Liver (tissue), 9 donors: ENCODE results near the gene ACE2. TPM values are rescaled to one million over a fixed set of nuclear protein-coding genes. Genes with fewer than 3 reads are reported as not detected.

Experiments
- DNase-seq: peaks from one replicate; pipeline ENCODE4 v3.0.0-alpha.2; 2017; ENCODE audit warnings: low spot score
- H3K27ac ChIP-seq, 2 donors: one replicate each; pipeline ENCODE4 v1.7.0; 2013; ENCODE audit warnings: inconsistent platforms in 2 of 2, low read length in 2 of 2, control low read depth in 1 of 2, low read depth in 1 of 2, mild to moderate bottlenecking in 1 of 2
- H3K27me3 ChIP-seq, 4 donors: one replicate each; pipeline versions ENCODE4 v1.6.1 to v1.7.0; 2013; ENCODE audit warnings: low read length in 3 of 4, inconsistent platforms in 1 of 4, mild to moderate bottlenecking in 1 of 4, moderate library complexity in 1 of 4; ENCODE audit not compliant: control insufficient read depth in 4 of 4, insufficient read depth in 4 of 4
- H3K36me3 ChIP-seq, 4 donors: one replicate each; pipeline versions ENCODE4 v1.6.1 to v1.7.0; 2013; ENCODE audit warnings: low read length in 3 of 4, mild to moderate bottlenecking in 3 of 4, low read depth in 1 of 4, moderate library complexity in 1 of 4; ENCODE audit not compliant: control insufficient read depth in 4 of 4, insufficient read depth in 3 of 4
- H3K4me1 ChIP-seq, 4 donors: one replicate each; pipeline versions ENCODE4 v1.6.1 to v1.7.0; 2013; ENCODE audit warnings: low read length in 3 of 4, mild to moderate bottlenecking in 3 of 4, moderate library complexity in 1 of 4; ENCODE audit not compliant: control insufficient read depth in 4 of 4, insufficient read depth in 4 of 4
- H3K4me3 ChIP-seq, 3 donors: one replicate each; pipeline versions ENCODE4 v1.6.1 to v1.7.0; 2013; ENCODE audit warnings: low read length in 3 of 3, control low read depth in 1 of 3, low read depth in 1 of 3, mild to moderate bottlenecking in 1 of 3
- H3K9ac ChIP-seq, 2 donors: one replicate each; pipeline ENCODE4 v1.7.0; 2013; ENCODE audit warnings: low read length in 2 of 2, mild to moderate bottlenecking in 2 of 2, moderate library complexity in 2 of 2, control low read depth in 1 of 2, low read depth in 1 of 2
- H3K9me3 ChIP-seq, 4 donors: one replicate each; pipeline versions ENCODE4 v1.6.1 to v1.7.0; 2013; ENCODE audit warnings: low read length in 3 of 4; ENCODE audit not compliant: control insufficient read depth in 4 of 4
- ATF3 ChIP-seq: IDR thresholded peaks from 2 replicates; pipeline ENCODE4 v1.6.1; 2016; ENCODE audit warnings: antibody characterized with exemption
- EGR1 ChIP-seq, 2 donors: IDR thresholded peaks; 2 replicates each; pipeline ENCODE4 v1.6.1; 2016 to 2018; ENCODE audit warnings: antibody characterized with exemption in 2 of 2, low read depth in 2 of 2
- FOXA1 ChIP-seq: IDR thresholded peaks from 2 replicates; pipeline ENCODE4 v1.6.1; 2016; ENCODE audit warnings: antibody characterized with exemption
- FOXA2 ChIP-seq: IDR thresholded peaks from 2 replicates; pipeline ENCODE4 v1.6.1; 2016; ENCODE audit warnings: antibody characterized with exemption
- GABPA ChIP-seq, 2 donors: IDR thresholded peaks in 1 of 2; conservative IDR thresholded peaks in 1 of 2; 2 replicates each; pipeline ENCODE4 v1.6.1; 2016; ENCODE audit warnings: antibody characterized with exemption in 2 of 2, mild to moderate bottlenecking in 1 of 2, moderate library complexity in 1 of 2
- HNF4A ChIP-seq, 2 donors: conservative IDR thresholded peaks; 2 replicates each; pipeline ENCODE4 v1.6.1; 2016; ENCODE audit warnings: antibody characterized with exemption in 2 of 2, mild to moderate bottlenecking in 2 of 2
- JUND ChIP-seq, 2 donors: IDR thresholded peaks; 2 replicates each; pipeline ENCODE4 v1.6.1; 2016; ENCODE audit warnings: antibody characterized with exemption in 2 of 2
- MAX ChIP-seq: IDR thresholded peaks from 2 replicates; pipeline ENCODE4 v1.6.1; 2016; ENCODE audit warnings: antibody characterized with exemption
- NR2F2 ChIP-seq: IDR thresholded peaks from 2 replicates; pipeline ENCODE4 v1.6.1; 2016; ENCODE audit warnings: antibody characterized with exemption
- RAD21 ChIP-seq, 2 donors: IDR thresholded peaks; 2 replicates each; pipeline ENCODE4 v1.6.1; 2016; ENCODE audit warnings: antibody characterized with exemption in 2 of 2, mild to moderate bottlenecking in 2 of 2
- REST ChIP-seq: IDR thresholded peaks from 2 replicates; pipeline ENCODE4 v1.6.1; 2016; ENCODE audit warnings: antibody characterized with exemption, mild to moderate bottlenecking
- SP1 ChIP-seq: IDR thresholded peaks from 2 replicates; pipeline ENCODE4 v1.6.1; 2018; ENCODE audit warnings: antibody characterized with exemption, mild to moderate bottlenecking
- TAF1 ChIP-seq: conservative IDR thresholded peaks from 2 replicates; pipeline ENCODE4 v1.6.1; 2016; ENCODE audit warnings: antibody characterized with exemption, mild to moderate bottlenecking
- WGBS: extraction: QIAGEN DNeasy Blood & Tissue Kit; methylation state at CpG from one replicate; pipeline ENCODE4 v1.1.7; 2013; 5-methylcytosine and 5-hydroxymethylcytosine counted together
- polyA plus RNA-seq, 2 donors: library from polyadenylated mRNA; stranded (reverse) in 1 of 2; unstranded in 1 of 2; fragments of 200-250 nt in 1 of 2; fragments of >200 nt in 1 of 2; fragmentation: Nextera tagmentation in 1 of 2; extraction: Ambion mirVana in 1 of 2; gene quantifications; one replicate each; pipeline versions ENCODE4 v1.2.1 to v1.2.3, GENCODE V29; 2013 to 2015
- total RNA-seq, 2 donors: library from RNA; depleted of rRNA; stranded (reverse); fragments of >200 nt; gene quantifications; one replicate each; pipeline ENCODE4 v1.2.3, GENCODE V29; 2014
- TF ChIP-seq, protein P1 (sequence below): fragments of 150-350 bp; IDR thresholded peaks from 2 replicates; pipeline ENCODE4 v1.5.1; 2017; ENCODE audit warnings: improper control_type of control experiment, low read depth, low read length; ENCODE audit not compliant: missing input control
- TF ChIP-seq, protein P2 (sequence below): IDR thresholded peaks from 2 replicates; pipeline ENCODE4 v1.6.1; 2016; ENCODE audit warnings: antibody characterized with exemption
- donor health status: healthy.
- donor health status: healthy.
- donor health status: healthy.
- donor health status: healthy.
- donor health status: healthy.

The ACE2 gene
- total and polyA plus RNA-seq, 4 donors: 0.33 to 4.1 (median 0.56) TPM

DNA sequence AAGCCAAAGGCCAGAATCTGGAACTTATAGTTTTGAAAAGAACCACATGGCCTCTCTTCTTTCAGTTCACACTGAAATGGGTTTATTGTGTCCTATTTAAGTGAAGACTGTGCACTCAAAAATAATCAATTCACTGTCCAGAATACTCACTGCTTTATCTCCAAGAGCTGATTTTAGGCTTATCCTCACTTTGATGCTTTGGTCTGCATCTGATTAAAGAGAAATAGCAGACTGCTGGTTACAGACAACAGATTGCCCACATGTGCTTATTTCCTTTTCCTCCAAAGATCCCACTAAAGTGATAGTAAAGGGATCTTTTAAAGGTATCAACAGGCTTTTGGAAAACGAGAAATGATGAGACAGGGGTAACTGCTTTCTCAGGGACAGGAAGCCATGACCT lies 30.6 kb downstream of the ACE2 start (continued):
- TF ChIP-seq REST: no peak

DNA sequence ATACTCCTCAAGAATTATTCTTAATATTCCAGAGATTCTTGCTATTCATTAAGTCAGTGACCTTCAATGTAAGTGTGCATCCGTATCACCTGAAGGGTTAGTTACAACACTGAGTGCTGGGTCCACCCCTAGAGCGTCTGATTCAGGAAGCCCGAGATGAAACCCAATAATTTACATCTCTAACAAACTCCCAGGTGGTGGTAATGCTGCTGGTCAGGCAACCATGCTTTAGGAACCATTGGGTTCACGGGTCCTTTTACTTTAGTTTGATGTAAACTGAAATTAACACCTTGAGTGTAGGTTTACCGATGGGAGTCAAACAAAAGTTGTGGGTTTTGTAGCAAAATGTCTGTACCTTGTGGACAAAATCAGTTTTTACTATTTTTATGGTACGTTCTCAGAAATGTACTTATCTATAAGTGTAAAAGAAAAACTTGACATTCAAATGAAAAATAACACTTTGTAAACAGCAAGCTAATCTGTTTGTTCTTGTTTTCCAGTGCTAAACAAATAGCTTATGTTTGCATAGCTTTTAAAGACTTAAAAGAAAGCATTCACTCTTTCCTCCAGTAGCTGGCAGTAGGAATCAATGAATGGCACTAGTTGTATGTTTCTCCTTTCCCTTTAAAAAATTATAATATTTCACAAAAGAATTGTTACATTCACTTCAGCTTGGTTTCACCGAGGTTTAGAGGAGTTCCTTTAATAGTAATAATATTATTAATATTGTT lies 32.7 kb downstream of the ACE2 start:
- Histone ChIP-seq H3K27me3 (peaks cover 0 to 2% (median 0%) of the 10 kb centered on the region in 4 donors), H3K4me3 (no peak overlapping the region), H3K27ac (no peak overlapping the region), H3K9me3 (no peaks in the 10 kb centered on the region), H3K36me3 (no peaks in the 10 kb centered on the region), H3K9ac (no peak overlapping the region), H3K4me1 (no peaks in the 10 kb centered on the region)
- TF ChIP-seq, protein P1, sequence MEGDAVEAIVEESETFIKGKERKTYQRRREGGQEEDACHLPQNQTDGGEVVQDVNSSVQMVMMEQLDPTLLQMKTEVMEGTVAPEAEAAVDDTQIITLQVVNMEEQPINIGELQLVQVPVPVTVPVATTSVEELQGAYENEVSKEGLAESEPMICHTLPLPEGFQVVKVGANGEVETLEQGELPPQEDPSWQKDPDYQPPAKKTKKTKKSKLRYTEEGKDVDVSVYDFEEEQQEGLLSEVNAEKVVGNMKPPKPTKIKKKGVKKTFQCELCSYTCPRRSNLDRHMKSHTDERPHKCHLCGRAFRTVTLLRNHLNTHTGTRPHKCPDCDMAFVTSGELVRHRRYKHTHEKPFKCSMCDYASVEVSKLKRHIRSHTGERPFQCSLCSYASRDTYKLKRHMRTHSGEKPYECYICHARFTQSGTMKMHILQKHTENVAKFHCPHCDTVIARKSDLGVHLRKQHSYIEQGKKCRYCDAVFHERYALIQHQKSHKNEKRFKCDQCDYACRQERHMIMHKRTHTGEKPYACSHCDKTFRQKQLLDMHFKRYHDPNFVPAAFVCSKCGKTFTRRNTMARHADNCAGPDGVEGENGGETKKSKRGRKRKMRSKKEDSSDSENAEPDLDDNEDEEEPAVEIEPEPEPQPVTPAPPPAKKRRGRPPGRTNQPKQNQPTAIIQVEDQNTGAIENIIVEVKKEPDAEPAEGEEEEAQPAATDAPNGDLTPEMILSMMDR: peak; percentile 3
- no peak for TF ChIP-seq HNF4A (conservative IDR thresholded peaks at IDR 0.05)
- TF ChIP-seq RAD21 (IDR thresholded peaks at IDR 0.05): peak; percentile 59 to 62
- no peak for TF ChIP-seq NR2F2
- WGBS: 48% methylated on average over 7 of the region's 7 CpGs
- DNase-seq: no peak

GRCh38 chrX:15567267-15567666 lies 33.5 kb downstream of the ACE2 start:
- no peaks in the 10 kb centered on the region for H3K4me1 ChIP-seq
- WGBS: 85% methylated on average over 1 of the region's 1 CpG
- no peak for DNase-seq
- no peak overlapping the region for H3K4me3 ChIP-seq
- H3K36me3 ChIP-seq: no peaks in the 10 kb centered on the region
- no peak overlapping the region for H3K27ac ChIP-seq
- peaks cover 0 to 2% (median 0%) of the 10 kb centered on the region in 4 donors for H3K27me3 ChIP-seq
- H3K9ac ChIP-seq: no peak overlapping the region
- no peaks in the 10 kb centered on the region for H3K9me3 ChIP-seq
- TF ChIP-seq, protein P2, sequence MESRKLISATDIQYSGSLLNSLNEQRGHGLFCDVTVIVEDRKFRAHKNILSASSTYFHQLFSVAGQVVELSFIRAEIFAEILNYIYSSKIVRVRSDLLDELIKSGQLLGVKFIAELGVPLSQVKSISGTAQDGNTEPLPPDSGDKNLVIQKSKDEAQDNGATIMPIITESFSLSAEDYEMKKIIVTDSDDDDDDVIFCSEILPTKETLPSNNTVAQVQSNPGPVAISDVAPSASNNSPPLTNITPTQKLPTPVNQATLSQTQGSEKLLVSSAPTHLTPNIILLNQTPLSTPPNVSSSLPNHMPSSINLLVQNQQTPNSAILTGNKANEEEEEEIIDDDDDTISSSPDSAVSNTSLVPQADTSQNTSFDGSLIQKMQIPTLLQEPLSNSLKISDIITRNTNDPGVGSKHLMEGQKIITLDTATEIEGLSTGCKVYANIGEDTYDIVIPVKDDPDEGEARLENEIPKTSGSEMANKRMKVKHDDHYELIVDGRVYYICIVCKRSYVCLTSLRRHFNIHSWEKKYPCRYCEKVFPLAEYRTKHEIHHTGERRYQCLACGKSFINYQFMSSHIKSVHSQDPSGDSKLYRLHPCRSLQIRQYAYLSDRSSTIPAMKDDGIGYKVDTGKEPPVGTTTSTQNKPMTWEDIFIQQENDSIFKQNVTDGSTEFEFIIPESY: no peak
- TF ChIP-seq FOXA1: no peak
- TF ChIP-seq FOXA2: no peak
- TF ChIP-seq JUND (IDR thresholded peaks at IDR 0.05): no peak
- no peak for TF ChIP-seq REST
- no peak for TF ChIP-seq ATF3
- TF ChIP-seq, protein P1: no peak
- no peak for TF ChIP-seq GABPA (IDR thresholded peaks at IDR 0.05 in 1 of 2, conservative IDR thresholded peaks at IDR 0.05 in 1 of 2)
- no peak for TF ChIP-seq SP1
- no peak for TF ChIP-seq RAD21 (IDR thresholded peaks at IDR 0.05)
- no peak for TF ChIP-seq MAX
- TF ChIP-seq HNF4A (conservative IDR thresholded peaks at IDR 0.05): no peak
- no peak for TF ChIP-seq TAF1
- no peak for TF ChIP-seq EGR1 (IDR thresholded peaks at IDR 0.05; ENCODE audit: low read depth in 2 of 2)
